Calu3 (cell line): ENCODE measurements around the gene CACNA1E. TPM values are rescaled to one million over a fixed set of nuclear protein-coding genes. Genes with fewer than 3 reads are reported as not detected.

Source experiments
- BruUV-seq: library from RNA; stranded (reverse); fragments of 400-500 nt; replicated peaks from 2 replicates; lab custom pipeline; 2021; lab: Mats Ljungman, UMichigan
- CTCF ChIA-PET: fragments of 300-600 bp; sonication (Branson Sonifier 250); formaldehyde crosslinking; loops from one replicate; lab custom pipeline; 2022; ENCODE audit warnings: antibody characterized with exemption; lab: Charles Lee
- DNase-seq: peaks from one replicate; pipeline ENCODE4 v3.0.0; 2022
- H3K27ac Mint-ChIP-seq: one replicate; pipeline ENCODE4 v1.8.0; 2022; ENCODE audit warnings: mixed read lengths; ENCODE audit not compliant: unreplicated experiment
- H3K27me3 Mint-ChIP-seq: one replicate; pipeline ENCODE4 v1.8.0; 2022; ENCODE audit warnings: mixed read lengths; ENCODE audit not compliant: unreplicated experiment
- H3K36me3 Mint-ChIP-seq: one replicate; pipeline ENCODE4 v1.8.0; 2022; ENCODE audit warnings: mild to moderate bottlenecking, moderate library complexity, mixed read lengths; ENCODE audit not compliant: insufficient read depth, unreplicated experiment
- H3K4me1 Mint-ChIP-seq: one replicate; pipeline ENCODE4 v1.8.0; 2022; ENCODE audit warnings: mild to moderate bottlenecking, low read depth, mixed read lengths; ENCODE audit not compliant: unreplicated experiment
- H3K4me3 Mint-ChIP-seq: one replicate; pipeline ENCODE4 v1.8.0; 2022; ENCODE audit warnings: mild to moderate bottlenecking, low read depth, moderate library complexity, mixed read lengths; ENCODE audit not compliant: unreplicated experiment
- H3K9me3 Mint-ChIP-seq: one replicate; pipeline ENCODE4 v1.8.0; 2022; ENCODE audit warnings: low read depth, mixed read lengths; ENCODE audit not compliant: unreplicated experiment
- intact Hi-C: fragments of 100-400 bp; cut with micrococcal nuclease; formaldehyde crosslinking; loops from one replicate; pipeline ENCODE4 v1.10.0; 2022; ENCODE audit not compliant: unreplicated experiment
- total RNA-seq: library from RNA; stranded (reverse); gene quantifications from 2 replicates; pipeline ENCODE4 v1.2.3, GENCODE V29; 2022
- TF ChIP-seq, protein P1 (sequence below): fragments of 200-600 bp; IDR thresholded peaks from one replicate; pipeline ENCODE4 v1.8.0; 2022; ENCODE audit warnings: antibody characterized with exemption; ENCODE audit not compliant: unreplicated experiment

CACNA1E gene
- total RNA-seq, 1 experiment from 2014 or later = not detected

DNA sequence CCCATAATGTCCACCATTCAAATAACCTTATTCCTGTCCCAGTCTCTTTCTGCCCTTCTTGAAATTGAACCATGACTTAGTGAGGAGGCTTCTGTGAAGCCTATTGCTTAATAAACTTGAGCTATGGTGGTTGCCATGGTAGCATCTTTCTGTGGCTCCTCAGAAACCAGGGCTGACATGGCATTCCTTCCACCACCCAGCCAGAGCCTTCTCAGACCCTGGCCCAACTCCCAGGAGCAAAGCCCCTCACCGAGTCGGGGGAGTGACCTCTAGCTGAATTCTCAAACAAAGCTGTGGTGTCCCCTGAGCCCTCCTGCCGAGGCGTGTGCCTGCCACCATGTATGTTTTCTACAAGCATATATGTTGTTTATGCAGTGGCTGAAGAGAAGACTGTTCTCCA lies 259.1 kb downstream of the CACNA1E start:
- DNase-seq = no peak
- TF ChIP-seq, protein P1, sequence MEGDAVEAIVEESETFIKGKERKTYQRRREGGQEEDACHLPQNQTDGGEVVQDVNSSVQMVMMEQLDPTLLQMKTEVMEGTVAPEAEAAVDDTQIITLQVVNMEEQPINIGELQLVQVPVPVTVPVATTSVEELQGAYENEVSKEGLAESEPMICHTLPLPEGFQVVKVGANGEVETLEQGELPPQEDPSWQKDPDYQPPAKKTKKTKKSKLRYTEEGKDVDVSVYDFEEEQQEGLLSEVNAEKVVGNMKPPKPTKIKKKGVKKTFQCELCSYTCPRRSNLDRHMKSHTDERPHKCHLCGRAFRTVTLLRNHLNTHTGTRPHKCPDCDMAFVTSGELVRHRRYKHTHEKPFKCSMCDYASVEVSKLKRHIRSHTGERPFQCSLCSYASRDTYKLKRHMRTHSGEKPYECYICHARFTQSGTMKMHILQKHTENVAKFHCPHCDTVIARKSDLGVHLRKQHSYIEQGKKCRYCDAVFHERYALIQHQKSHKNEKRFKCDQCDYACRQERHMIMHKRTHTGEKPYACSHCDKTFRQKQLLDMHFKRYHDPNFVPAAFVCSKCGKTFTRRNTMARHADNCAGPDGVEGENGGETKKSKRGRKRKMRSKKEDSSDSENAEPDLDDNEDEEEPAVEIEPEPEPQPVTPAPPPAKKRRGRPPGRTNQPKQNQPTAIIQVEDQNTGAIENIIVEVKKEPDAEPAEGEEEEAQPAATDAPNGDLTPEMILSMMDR = no peak
- H3K27me3 Mint-ChIP-seq = peaks cover 48% of the 10 kb centered on the region
- CTCF ChIA-PET = no interaction called here
- no peak overlapping the region for H3K4me3 Mint-ChIP-seq
- no peaks in the 10 kb centered on the region for H3K4me1 Mint-ChIP-seq
- no TSS peak for BruUV-seq
- intact Hi-C loops = no loop called here
- H3K36me3 Mint-ChIP-seq = no peaks in the 10 kb centered on the region
- no peak overlapping the region for H3K27ac Mint-ChIP-seq
- no peaks in the 10 kb centered on the region for H3K9me3 Mint-ChIP-seq

DNA sequence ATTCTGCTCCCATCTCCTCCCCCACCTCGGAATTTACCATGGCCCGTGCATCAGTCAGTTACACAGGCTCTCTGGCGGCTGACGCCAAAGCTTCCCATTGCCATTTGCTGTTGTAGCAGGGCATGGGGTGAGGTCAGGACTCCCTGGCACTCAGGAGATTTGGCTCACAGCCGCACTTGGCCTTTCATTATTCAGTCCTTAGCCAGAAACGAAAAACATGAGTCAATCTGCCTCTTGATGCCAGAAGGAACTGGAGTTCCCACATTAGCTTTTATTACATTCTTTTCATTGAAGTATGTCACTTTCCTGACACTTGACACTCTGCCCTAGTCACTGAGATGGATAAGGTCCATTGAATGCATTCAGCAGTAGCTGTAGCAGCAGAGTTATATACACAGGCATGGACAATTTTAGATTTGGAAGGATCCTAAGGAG lies 260.6 kb downstream of the CACNA1E start:
- intact Hi-C loops = no loop called here
- no peaks in the 10 kb centered on the region for H3K4me1 Mint-ChIP-seq
- peaks cover 48% of the 10 kb centered on the region for H3K27me3 Mint-ChIP-seq
- no peaks in the 10 kb centered on the region for H3K9me3 Mint-ChIP-seq
- H3K36me3 Mint-ChIP-seq = no peaks in the 10 kb centered on the region
- no peak for DNase-seq
- CTCF ChIA-PET = no interaction called here
- no peak overlapping the region for H3K4me3 Mint-ChIP-seq
- H3K27ac Mint-ChIP-seq = no peak overlapping the region
- BruUV-seq = no TSS peak
- TF ChIP-seq, protein P1 = no peak

DNA sequence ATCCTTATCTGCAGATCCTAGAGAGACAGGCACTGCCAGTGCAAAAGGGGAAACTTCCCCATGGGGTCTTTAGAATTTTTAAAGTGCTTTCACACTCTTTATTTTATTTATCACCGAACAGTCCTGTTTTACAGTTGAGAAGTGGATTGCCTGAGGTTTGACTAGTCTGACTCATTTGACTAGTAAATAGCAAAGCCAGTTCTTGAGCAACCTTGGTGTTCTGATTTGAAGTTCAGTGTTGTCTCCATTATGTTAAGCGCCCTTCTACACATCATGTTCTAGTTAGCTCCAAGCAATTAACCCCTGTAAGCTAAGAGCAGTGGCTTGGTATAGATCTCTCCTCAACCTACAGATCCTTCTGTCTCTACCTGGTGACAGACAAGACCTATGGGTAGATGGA lies 262.9 kb downstream of the CACNA1E start:
- Mint-ChIP-seq H3K36me3 (no peaks in the 10 kb centered on the region), H3K27me3 (peaks cover 48% of the 10 kb centered on the region), H3K27ac (no peak overlapping the region), H3K9me3 (no peaks in the 10 kb centered on the region), H3K4me3 (no peak overlapping the region), H3K4me1 (no peaks in the 10 kb centered on the region)
- CTCF ChIA-PET = no interaction called here
- no peak for DNase-seq
- intact Hi-C loops = no loop called here
- TF ChIP-seq, protein P1 = no peak
- BruUV-seq = no TSS peak

DNA sequence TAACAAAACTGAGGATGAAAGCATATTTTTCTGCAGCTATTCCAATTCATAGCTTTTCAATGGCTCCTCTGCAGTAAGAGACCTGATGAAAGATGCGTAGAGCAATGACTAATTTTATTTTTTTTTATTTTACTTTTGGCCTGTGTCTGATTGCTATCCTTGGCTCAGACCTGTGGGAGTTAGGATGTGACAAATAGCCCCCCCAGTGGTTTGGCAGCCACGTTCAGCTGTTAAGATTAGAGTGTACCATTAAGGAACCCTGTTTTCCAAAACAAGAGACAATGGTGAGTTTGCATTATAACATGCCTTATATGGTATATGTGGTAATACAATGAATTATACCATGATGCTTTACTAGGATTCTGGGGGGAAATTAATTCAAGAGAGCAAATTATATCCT lies 264.7 kb downstream of the CACNA1E start:
- no TSS peak for BruUV-seq
- Mint-ChIP-seq H3K4me3 (no peak overlapping the region), H3K4me1 (no peaks in the 10 kb centered on the region), H3K36me3 (no peaks in the 10 kb centered on the region), H3K27me3 (peaks cover 47% of the 10 kb centered on the region), H3K9me3 (peaks cover 2% of the 10 kb centered on the region), H3K27ac (no peak overlapping the region)
- no peak for DNase-seq
- CTCF ChIA-PET = no interaction called here
- intact Hi-C loops = no loop called here
- TF ChIP-seq, protein P1 = no peak
